GM12892 (cell line): Measurements from ENCODE around the gene KREMEN1.

Experiments used
- POLR2A ChIP-seq: IDR thresholded peaks from 2 replicates; pipeline ENCODE4 v1.6.1; 2011; ENCODE audit warnings: low read depth, low read length, control low read depth
- POLR2AphosphoS5 ChIP-seq: IDR thresholded peaks from 2 replicates; pipeline ENCODE4 v1.6.1; 2011; ENCODE audit warnings: low read depth, low read length, control low read depth
- TAF1 ChIP-seq: IDR thresholded peaks from 2 replicates; pipeline ENCODE4 v1.6.1; 2011; ENCODE audit warnings: low read depth, mild to moderate bottlenecking, control low read depth, low read length, borderline replicate concordance

- TF ChIP-seq POLR2A (no peak), POLR2AphosphoS5 (no peak), TAF1 (no peak)
Observed at GRCh38 chr22:29096736-29097669, 24.2 kb downstream of the KREMEN1 start.
